ENCODE measurements around the gene POC5. TPM values are rescaled to one million over a fixed set of nuclear protein-coding genes. Genes with fewer than 3 reads are reported as not detected.
"Not testable (repeated sequence)": the region's sequence is repeated elsewhere in the genome, so short reads cannot be mapped to it uniquely, and the experiment has no call there.

POC5 gene
- total and polyA plus RNA-seq, 2 experiments from 2014 or later = 9.3 to 16.5 TPM

GRCh38 chr5:75706016-75706415 lies 11.2 kb downstream of the POC5 start:
- Histone ChIP-seq H3K27ac (no peak overlapping the region), H3K36me3 (peaks cover 11% of the 10 kb centered on the region), H3K27me3 (no peaks in the 10 kb centered on the region), H3K9me3 (ENCODE audit: low read depth) (no peaks in the 10 kb centered on the region), H3K4me3 (no peak overlapping the region), H3K4me1 (ENCODE audit: low read depth) (no peaks in the 10 kb centered on the region)
- TF ChIP-seq, protein P1, sequence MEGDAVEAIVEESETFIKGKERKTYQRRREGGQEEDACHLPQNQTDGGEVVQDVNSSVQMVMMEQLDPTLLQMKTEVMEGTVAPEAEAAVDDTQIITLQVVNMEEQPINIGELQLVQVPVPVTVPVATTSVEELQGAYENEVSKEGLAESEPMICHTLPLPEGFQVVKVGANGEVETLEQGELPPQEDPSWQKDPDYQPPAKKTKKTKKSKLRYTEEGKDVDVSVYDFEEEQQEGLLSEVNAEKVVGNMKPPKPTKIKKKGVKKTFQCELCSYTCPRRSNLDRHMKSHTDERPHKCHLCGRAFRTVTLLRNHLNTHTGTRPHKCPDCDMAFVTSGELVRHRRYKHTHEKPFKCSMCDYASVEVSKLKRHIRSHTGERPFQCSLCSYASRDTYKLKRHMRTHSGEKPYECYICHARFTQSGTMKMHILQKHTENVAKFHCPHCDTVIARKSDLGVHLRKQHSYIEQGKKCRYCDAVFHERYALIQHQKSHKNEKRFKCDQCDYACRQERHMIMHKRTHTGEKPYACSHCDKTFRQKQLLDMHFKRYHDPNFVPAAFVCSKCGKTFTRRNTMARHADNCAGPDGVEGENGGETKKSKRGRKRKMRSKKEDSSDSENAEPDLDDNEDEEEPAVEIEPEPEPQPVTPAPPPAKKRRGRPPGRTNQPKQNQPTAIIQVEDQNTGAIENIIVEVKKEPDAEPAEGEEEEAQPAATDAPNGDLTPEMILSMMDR (IDR thresholded peaks at IDR 0.05; ENCODE audit: low read depth, low read length) = no peak
- no peak for DNase-seq (ENCODE audit: low read depth in 1 of 2, low spot score in 1 of 2)

- H3K27me3 ChIP-seq = no peaks in the 10 kb centered on the region
- H3K4me1 ChIP-seq (ENCODE audit: low read depth) = no peaks in the 10 kb centered on the region
- TF ChIP-seq, protein P1 (IDR thresholded peaks at IDR 0.05; ENCODE audit: low read depth, low read length) = no peak
- H3K27ac ChIP-seq = no peak overlapping the region
- H3K9me3 ChIP-seq (ENCODE audit: low read depth) = no peaks in the 10 kb centered on the region
- DNase-seq (ENCODE audit: low read depth in 1 of 2, low spot score in 1 of 2) = no peak
- H3K36me3 ChIP-seq = peaks cover 11% of the 10 kb centered on the region
- H3K4me3 ChIP-seq = no peak overlapping the region
These were observed 15.4 kb downstream of the POC5 start for GRCh38 chr5:75701856-75702255.

GRCh38 chr5:75695472-75696351 lies 21.5 kb downstream of the POC5 start:
- not testable (repeated sequence) for H3K4me1 ChIP-seq (ENCODE audit: low read depth); H3K4me3 ChIP-seq; H3K27me3 ChIP-seq; DNase-seq (ENCODE audit: low read depth in 1 of 2, low spot score in 1 of 2); H3K9me3 ChIP-seq (ENCODE audit: low read depth); H3K36me3 ChIP-seq; H3K27ac ChIP-seq

- no peaks in the 10 kb centered on the region for H3K4me1 ChIP-seq (ENCODE audit: low read depth)
- no peak overlapping the region for H3K4me3 ChIP-seq
- DNase-seq (ENCODE audit: low read depth in 1 of 2, low spot score in 1 of 2) = no peak
- H3K9me3 ChIP-seq (ENCODE audit: low read depth) = no peaks in the 10 kb centered on the region
- no peak overlapping the region for H3K27ac ChIP-seq
- no peaks in the 10 kb centered on the region for H3K27me3 ChIP-seq
- TF ChIP-seq, protein P1 (IDR thresholded peaks at IDR 0.05; ENCODE audit: low read depth, low read length) = no peak
- no peaks in the 10 kb centered on the region for H3K36me3 ChIP-seq
These were observed 22.5 kb downstream of the POC5 start for GRCh38 chr5:75694781-75695180.

DNA sequence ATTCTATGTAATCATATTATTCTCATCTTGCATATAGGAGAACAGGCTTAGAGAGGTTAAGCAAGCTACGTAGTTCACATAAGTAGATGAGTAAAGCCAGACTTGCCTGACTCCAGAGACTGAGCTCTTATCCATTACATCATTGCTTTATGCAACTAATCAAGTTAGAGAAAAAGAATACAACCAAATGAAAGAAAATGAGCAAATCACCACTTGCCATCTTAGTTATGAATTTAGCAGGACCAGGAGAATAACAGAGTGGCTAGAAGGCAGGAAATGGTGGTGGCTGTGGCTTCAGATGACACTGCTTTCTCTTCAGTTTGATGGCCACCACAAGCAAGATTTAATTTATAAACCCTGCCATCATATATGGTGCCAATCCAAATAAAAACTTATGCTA lies 26.6 kb downstream of the POC5 start:
- Histone ChIP-seq H3K36me3 (peaks cover 14% of the 10 kb centered on the region), H3K4me1 (ENCODE audit: low read depth) (no peaks in the 10 kb centered on the region), H3K27ac (no peak overlapping the region), H3K27me3 (no peaks in the 10 kb centered on the region), H3K4me3 (no peak overlapping the region), H3K9me3 (ENCODE audit: low read depth) (no peaks in the 10 kb centered on the region)
- DNase-seq (ENCODE audit: low read depth in 1 of 2, low spot score in 1 of 2) = no peak
- TF ChIP-seq, protein P1 (IDR thresholded peaks at IDR 0.05; ENCODE audit: low read depth, low read length) = no peak

GRCh38 chr5:75686480-75686879 lies 30.8 kb downstream of the POC5 start:
- no peaks in the 10 kb centered on the region for H3K4me1 ChIP-seq (ENCODE audit: low read depth)
- H3K36me3 ChIP-seq = peaks cover 14% of the 10 kb centered on the region
- H3K4me3 ChIP-seq = no peak overlapping the region
- no peak for DNase-seq (ENCODE audit: low read depth in 1 of 2, low spot score in 1 of 2)
- no peaks in the 10 kb centered on the region for H3K27me3 ChIP-seq
- H3K9me3 ChIP-seq (ENCODE audit: low read depth) = no peaks in the 10 kb centered on the region
- H3K27ac ChIP-seq = no peak overlapping the region
- TF ChIP-seq, protein P1 (IDR thresholded peaks at IDR 0.05; ENCODE audit: low read depth, low read length) = no peak
